ENCODE data around the gene C22orf39. TPM values are rescaled to one million over a fixed set of nuclear protein-coding genes. Genes with fewer than 3 reads are reported as not detected.

The C22orf39 gene
- total RNA-seq, 1 experiment from 2014 or later, result 19.3 TPM

- H4K5ac ChIP-seq (ENCODE audit: insufficient read length, low read depth, low read length), result no peak overlapping the region
- H4K8ac ChIP-seq (replicated peaks; ENCODE audit: insufficient read length, low read depth, low read length), result no peak overlapping the region
- no peaks in the 10 kb centered on the region for H3K27me3 ChIP-seq (ENCODE audit: insufficient read depth, low read length)
- no peaks in the 10 kb centered on the region for H4K20me1 ChIP-seq (ENCODE audit: control insufficient read depth, insufficient read depth, insufficient read length)
- H3K14ac ChIP-seq (ENCODE audit: insufficient read depth, low read length), result no peak overlapping the region
- H2BK120ac ChIP-seq (ENCODE audit: low read depth, low read length, poor library complexity, severe bottlenecking), result no peak overlapping the region
- no peak overlapping the region for H3K23ac ChIP-seq (ENCODE audit: insufficient read length, low read depth, low read length)
- no peak overlapping the region for H3K9ac ChIP-seq (ENCODE audit: extremely low read depth, insufficient read length, low read length)
- H3K4me3 Mint-ChIP-seq, result no peak overlapping the region
- no peak overlapping the region for H2AFZ ChIP-seq (ENCODE audit: low read length)
- no peak for TF ChIP-seq CTCF (conservative IDR thresholded peaks at IDR 0.05)
- H3K27ac Mint-ChIP-seq, result no peak overlapping the region
- H2BK12ac ChIP-seq (ENCODE audit: insufficient read length, low read depth, low read length), result no peak overlapping the region
- H4K91ac ChIP-seq (ENCODE audit: insufficient read length, low read depth, low read length), result no peak overlapping the region
- H3K27ac ChIP-seq (ENCODE audit: insufficient read length, low read depth, low read length), result no peak overlapping the region
- no peak for DNase-seq
- H3K23me2 ChIP-seq (ENCODE audit: insufficient read length, low read depth, low read length, poor library complexity, severe bottlenecking), result no peaks in the 10 kb centered on the region
- H2BK5ac ChIP-seq (ENCODE audit: insufficient read length, low read length), result no peak overlapping the region
- WGBS (ENCODE audit: extremely low coverage, insufficient read length, low lambda C conversion rate), result no CpG with 5 or more reads among the region's 6 CpGs
- no peaks in the 10 kb centered on the region for H3K4me1 ChIP-seq (ENCODE audit: insufficient read depth, low read length)
- H3K4ac ChIP-seq (ENCODE audit: low read depth, low read length), result no peak overlapping the region
- no peak overlapping the region for H3K4me2 ChIP-seq (ENCODE audit: insufficient read depth, insufficient read length, low read length)
- no peak overlapping the region for H2BK20ac ChIP-seq (ENCODE audit: low read depth, low read length, poor library complexity, severe bottlenecking)
- peaks cover 8 to 87% (median 69%) of the 10 kb centered on the region in 3 experiments for H3K36me3 Mint-ChIP-seq (ENCODE audit: insufficient read depth in 1 of 3, low read depth in 3 of 3)
- no peaks in the 10 kb centered on the region for H3K9me3 ChIP-seq (ENCODE audit: control insufficient read depth, low read depth, low read length)
- H2AK5ac ChIP-seq (ENCODE audit: insufficient read length, low read length), result no peak overlapping the region
- no peak overlapping the region for H3T11ph ChIP-seq (ENCODE audit: low read length)
- no peak overlapping the region for H2BK15ac ChIP-seq (ENCODE audit: low read depth, low read length)
- no peaks in the 10 kb centered on the region for H3K27me3 Mint-ChIP-seq (ENCODE audit: low read depth)
- H3K79me1 ChIP-seq (ENCODE audit: insufficient read depth, low read depth, low read length, poor library complexity, severe bottlenecking), result no peaks in the 10 kb centered on the region
- no peak overlapping the region for H3K18ac ChIP-seq (ENCODE audit: insufficient read length, low read depth, low read length)
- H3K56ac ChIP-seq (ENCODE audit: insufficient read length, low read depth, low read length), result no peak overlapping the region
- H3K79me2 ChIP-seq (ENCODE audit: insufficient read depth, low read length), result no peaks in the 10 kb centered on the region
- H3K9me3 Mint-ChIP-seq, result no peaks in the 10 kb centered on the region
- no peaks in the 10 kb centered on the region for H3K4me1 Mint-ChIP-seq
Measured at GRCh38 chr22:19492504-19493174, 45.1 kb upstream of the C22orf39 start.

Measured in H9 (cell line).